PC-3 (cell line): ENCODE measurements around the gene ABCC5. TPM values are rescaled to one million over a fixed set of nuclear protein-coding genes. Genes with fewer than 3 reads are reported as not detected.

ENCODE experiments used
- ATAC-seq: fragments of 200-7000 bp; cut with Tn5 transposase; 2 replicates; pipeline ENCODE4 v1.9.1; 2020; ENCODE audit warnings: mild to moderate bottlenecking, moderate library complexity
- BruUV-seq: library from RNA; stranded (reverse); fragments of 400-500 nt; replicated peaks from 2 replicates; lab custom pipeline; 2021; lab: Mats Ljungman, UMichigan
- CTCF ChIA-PET: fragments of 300-600 bp; sonication (Branson Sonifier 250); formaldehyde crosslinking; loops from one replicate; lab custom pipeline; 2022; ENCODE audit warnings: antibody characterized with exemption; lab: Charles Lee
- POLR2A ChIA-PET: fragments of 300-600 bp; sonication (Branson Sonifier 250); formaldehyde crosslinking; loops from one replicate; lab custom pipeline; 2022; ENCODE audit warnings: antibody characterized with exemption; ENCODE audit not compliant: unreplicated experiment; lab: Charles Lee
- DNase-seq: peaks from one replicate; pipeline ENCODE4 v3.0.0-alpha.2; 2015
- H2AFZ ChIP-seq: fragments of 300-600 bp; sonication (generic); 2 replicates; pipeline ENCODE4 v1.6.0; 2016; ENCODE audit warnings: antibody characterized with exemption, low read length
- H3F3A ChIP-seq: fragments of 300-600 bp; sonication (generic); one replicate; pipeline ENCODE4 v1.6.0; 2017; ENCODE audit warnings: antibody characterized with exemption, low read length, control low read depth, mild to moderate bottlenecking; ENCODE audit not compliant: unreplicated experiment
- H3K27ac ChIP-seq: fragments of 300-600 bp; sonication (generic); 2 replicates; pipeline ENCODE4 v1.5.1; 2016; ENCODE audit warnings: mild to moderate bottlenecking, low read length
- H3K27me3 ChIP-seq: fragments of 300-600 bp; sonication (generic); 2 replicates; pipeline ENCODE4 v1.6.1; 2016; ENCODE audit warnings: low read length, mixed read lengths
- H3K36me3 ChIP-seq: fragments of 300-600 bp; sonication (generic); 2 replicates; pipeline ENCODE4 v1.6.1; 2016; ENCODE audit warnings: low read depth, mixed run types, low read length, mixed read lengths
- H3K4me1 ChIP-seq: fragments of 300-600 bp; sonication (generic); 2 replicates; pipeline ENCODE4 v1.5.1; 2016; ENCODE audit warnings: low read length; ENCODE audit not compliant: insufficient read depth
- H3K4me2 ChIP-seq: fragments of 300-600 bp; sonication (generic); 2 replicates; pipeline ENCODE4 v1.6.0; 2016; ENCODE audit warnings: low read length
- H3K4me3 ChIP-seq: fragments of 300-600 bp; sonication (generic); 2 replicates; pipeline ENCODE4 v1.5.1; 2016; ENCODE audit warnings: mild to moderate bottlenecking, low read length, mixed read lengths
- H3K79me2 ChIP-seq: fragments of 300-600 bp; sonication (generic); 2 replicates; pipeline ENCODE4 v1.6.1; 2017; ENCODE audit warnings: low read length, mixed read lengths
- H3K9ac ChIP-seq: fragments of 300-600 bp; sonication (generic); 2 replicates; pipeline ENCODE4 v1.6.0; 2016; ENCODE audit warnings: mild to moderate bottlenecking, low read length
- H3K9me2 ChIP-seq: fragments of 300-600 bp; sonication (generic); replicated peaks from 2 replicates; pipeline ENCODE4 v1.6.1; 2016; ENCODE audit warnings: mixed run types, low read length, mixed read lengths
- H3K9me3 ChIP-seq: fragments of 300-600 bp; sonication (generic); 2 replicates; pipeline ENCODE4 v1.6.1; 2016; ENCODE audit warnings: low read length, mixed read lengths
- H4K20me1 ChIP-seq: fragments of 300-600 bp; sonication (generic); 2 replicates; pipeline ENCODE4 v1.6.1; 2016; ENCODE audit warnings: low read length, mixed read lengths
- CTCF ChIP-seq: fragments of 300-600 bp; sonication (generic); conservative IDR thresholded peaks from 2 replicates; pipeline ENCODE4 v1.5.1; 2017; ENCODE audit warnings: antibody characterized with exemption, low read depth, mild to moderate bottlenecking, low read length
- EZH2 ChIP-seq: fragments of 300-600 bp; sonication (generic); IDR thresholded peaks from one replicate; pipeline ENCODE4 v1.6.1; 2017; ENCODE audit warnings: antibody characterized with exemption, mild to moderate bottlenecking, low read length; ENCODE audit not compliant: unreplicated experiment
- EZH2phosphoT487 ChIP-seq: fragments of 300-600 bp; sonication (generic); IDR thresholded peaks from 2 replicates; pipeline ENCODE4 v1.6.1; 2018; ENCODE audit warnings: mild to moderate bottlenecking, antibody characterized with exemption, low read length, borderline replicate concordance
- intact Hi-C: fragments of 100-400 bp; cut with micrococcal nuclease; formaldehyde crosslinking; loops from 2 replicates; pipeline ENCODE4 v1.9.0; 2023
- total RNA-seq: library from RNA; depleted of rRNA; stranded (reverse); fragments of >200 nt; gene quantifications from 2 replicates; pipeline ENCODE4 v1.2.3, GENCODE V29; 2014

Gene ABCC5
- total RNA-seq, 1 experiment from 2014 or later = 16.1 TPM

- Histone ChIP-seq H3K4me1 (peaks cover 12% of the 10 kb centered on the region; the same call in 1 of the 2 replicates), H3K9me3 (no peaks in the 10 kb centered on the region), H3K4me2 (peak overlapping the region; percentile 92), H3K4me3 (peak overlapping the region; percentile 98), H3K36me3 (peaks cover 9% of the 10 kb centered on the region; the same call in 1 of the 2 replicates), H3K79me2 (peaks cover 61% of the 10 kb centered on the region), H2AFZ (0 out of 2 replicates have a peak overlapping the region, but pooled peaks have one; percentile 96), H3K9ac (peak overlapping the region; percentile 92), H3K27ac (no peak overlapping the region), H3K27me3 (no peaks in the 10 kb centered on the region), H4K20me1 (peaks cover 13% of the 10 kb centered on the region), H3K9me2 (no peaks in the 10 kb centered on the region), H3F3A (no peaks in the 10 kb centered on the region)
- BruUV-seq = no TSS peak
- DNase-seq = no peak
- no peak for TF ChIP-seq EZH2phosphoT487
- no peak for TF ChIP-seq EZH2
- TF ChIP-seq CTCF = no peak
- ATAC-seq = no peak
- intact Hi-C loops = loop anchor here (1.0 kb wide), 2 partner anchors 58 to 414 kb away; partner anchors contain the start of gene MAP6D1
- CTCF ChIA-PET = interaction anchor here (0.6 kb wide), 1 partner anchor 345 kb away, joined by 4 read pairs; no protein-coding TSS in a partner anchor
- POLR2A ChIA-PET = no interaction called here
These were observed 134.2 kb downstream of the ABCC5 start for GRCh38 chr3:183883291-183884096.

GRCh38 chr3:183880121-183880520 is 137.6 kb downstream of the ABCC5 start:
- Histone ChIP-seq H3K9me3 (no peaks in the 10 kb centered on the region), H3F3A (no peaks in the 10 kb centered on the region), H3K4me1 (peaks cover 12% of the 10 kb centered on the region; the same call in 1 of the 2 replicates), H3K79me2 (peaks cover 93% of the 10 kb centered on the region), H2AFZ (no peak overlapping the region), H3K4me3 (no peak overlapping the region), H3K4me2 (no peak overlapping the region), H4K20me1 (peaks cover 17% of the 10 kb centered on the region), H3K27me3 (no peaks in the 10 kb centered on the region), H3K9me2 (no peaks in the 10 kb centered on the region), H3K27ac (no peak overlapping the region), H3K9ac (no peak overlapping the region), H3K36me3 (peaks cover 14% of the 10 kb centered on the region; the same call in 1 of the 2 replicates)
- ChIA-PET CTCF (interaction anchor here (0.7 kb wide), 1 partner anchor 35 kb away, joined by 4 read pairs; no protein-coding TSS in a partner anchor), POLR2A (no interaction called here)
- no peak for TF ChIP-seq CTCF
- TF ChIP-seq EZH2phosphoT487 = no peak
- no peak for TF ChIP-seq EZH2
- intact Hi-C loops = no loop called here
- DNase-seq (no peak), ATAC-seq (no peak)
- BruUV-seq = no TSS peak

- no peaks in the 10 kb centered on the region for H3K9me2 ChIP-seq
- peaks cover 96% of the 10 kb centered on the region for H3K79me2 ChIP-seq
- no peak overlapping the region for H3K4me2 ChIP-seq
- DNase-seq (no peak), ATAC-seq (no peak)
- no peak overlapping the region for H3K27ac ChIP-seq
- H4K20me1 ChIP-seq = peaks cover 17% of the 10 kb centered on the region
- no peaks in the 10 kb centered on the region for H3K9me3 ChIP-seq
- no peak overlapping the region for H3K4me3 ChIP-seq
- no peaks in the 10 kb centered on the region for H3K27me3 ChIP-seq
- TF ChIP-seq EZH2phosphoT487 (no peak), CTCF (no peak), EZH2 (no peak)
- POLR2A ChIA-PET = no interaction called here
- peaks cover 14% of the 10 kb centered on the region; the same call in 1 of the 2 replicates for H3K36me3 ChIP-seq
- no peak overlapping the region for H3K9ac ChIP-seq
- H3F3A ChIP-seq = no peaks in the 10 kb centered on the region
- H3K4me1 ChIP-seq = peaks cover 12% of the 10 kb centered on the region; the same call in 1 of the 2 replicates
- no TSS peak for BruUV-seq
- intact Hi-C loops = no loop called here
- no peak overlapping the region for H2AFZ ChIP-seq
- CTCF ChIA-PET = no interaction called here
These were observed 138.4 kb downstream of the ABCC5 start for GRCh38 chr3:183879243-183879642.
